GM08714 (cell line): Measurements from ENCODE around the gene PLA2G4E.

Source experiments
- H3K4me3 ChIP-seq: fragments of 200-500 bp; sonication (Bioruptor generic); 2 replicates; pipeline ENCODE4 v1.5.1; 2014; ENCODE audit warnings: mild to moderate bottlenecking, low read length, inconsistent platforms
- ZNF274 ChIP-seq: IDR thresholded peaks from 2 replicates; pipeline ENCODE4 v1.6.1; 2012; ENCODE audit warnings: mild to moderate bottlenecking, low read depth, low read length

The PLA2G4E gene

GRCh38 chr15:42060477-42060763 lies 39.6 kb upstream of the PLA2G4E start:
- TF ChIP-seq ZNF274 = no peak
- no peak overlapping the region for H3K4me3 ChIP-seq

GRCh38 chr15:42059661-42060476 lies 39.0 kb upstream of the PLA2G4E start:
- H3K4me3 ChIP-seq = no peak overlapping the region
- TF ChIP-seq ZNF274 = no peak

- H3K4me3 ChIP-seq = no peak overlapping the region
- TF ChIP-seq ZNF274 = no peak
Observed at GRCh38 chr15:42058791-42059190, 37.9 kb upstream of the PLA2G4E start.

- no peak for TF ChIP-seq ZNF274
- H3K4me3 ChIP-seq = no peak overlapping the region
Observed at GRCh38 chr15:42057799-42058646, 37.2 kb upstream of the PLA2G4E start.

GRCh38 chr15:42056934-42057798 lies 36.3 kb upstream of the PLA2G4E start:
- no peak for TF ChIP-seq ZNF274
- H3K4me3 ChIP-seq = no peak overlapping the region; the same call in 1 of the 2 replicates

- TF ChIP-seq ZNF274 = no peak
- no peak overlapping the region for H3K4me3 ChIP-seq
Observed at GRCh38 chr15:42053914-42054313, 33.1 kb upstream of the PLA2G4E start.

- no peak for TF ChIP-seq ZNF274
- H3K4me3 ChIP-seq = no peak overlapping the region
Observed at GRCh38 chr15:42053010-42053409, 32.2 kb upstream of the PLA2G4E start.

- TF ChIP-seq ZNF274 = no peak
- no peak overlapping the region for H3K4me3 ChIP-seq
Observed at GRCh38 chr15:42050484-42051255, 29.8 kb upstream of the PLA2G4E start.

GRCh38 chr15:42048821-42049200 lies 28.0 kb upstream of the PLA2G4E start:
- no peak overlapping the region for H3K4me3 ChIP-seq
- no peak for TF ChIP-seq ZNF274

GRCh38 chr15:42048080-42048820 lies 27.4 kb upstream of the PLA2G4E start:
- H3K4me3 ChIP-seq = no peak overlapping the region
- TF ChIP-seq ZNF274 = no peak

GRCh38 chr15:42046597-42046996 lies 25.8 kb upstream of the PLA2G4E start:
- TF ChIP-seq ZNF274 = no peak
- no peak overlapping the region for H3K4me3 ChIP-seq

GRCh38 chr15:42045211-42045615 lies 24.4 kb upstream of the PLA2G4E start:
- no peak for TF ChIP-seq ZNF274
- H3K4me3 ChIP-seq = no peak overlapping the region
